ENCODE data around the gene NAA16.
"Not testable (repeated sequence)": the region's sequence is repeated elsewhere in the genome, so short reads cannot be mapped to it uniquely, and the experiment has no call there.

NAA16 gene

DNA sequence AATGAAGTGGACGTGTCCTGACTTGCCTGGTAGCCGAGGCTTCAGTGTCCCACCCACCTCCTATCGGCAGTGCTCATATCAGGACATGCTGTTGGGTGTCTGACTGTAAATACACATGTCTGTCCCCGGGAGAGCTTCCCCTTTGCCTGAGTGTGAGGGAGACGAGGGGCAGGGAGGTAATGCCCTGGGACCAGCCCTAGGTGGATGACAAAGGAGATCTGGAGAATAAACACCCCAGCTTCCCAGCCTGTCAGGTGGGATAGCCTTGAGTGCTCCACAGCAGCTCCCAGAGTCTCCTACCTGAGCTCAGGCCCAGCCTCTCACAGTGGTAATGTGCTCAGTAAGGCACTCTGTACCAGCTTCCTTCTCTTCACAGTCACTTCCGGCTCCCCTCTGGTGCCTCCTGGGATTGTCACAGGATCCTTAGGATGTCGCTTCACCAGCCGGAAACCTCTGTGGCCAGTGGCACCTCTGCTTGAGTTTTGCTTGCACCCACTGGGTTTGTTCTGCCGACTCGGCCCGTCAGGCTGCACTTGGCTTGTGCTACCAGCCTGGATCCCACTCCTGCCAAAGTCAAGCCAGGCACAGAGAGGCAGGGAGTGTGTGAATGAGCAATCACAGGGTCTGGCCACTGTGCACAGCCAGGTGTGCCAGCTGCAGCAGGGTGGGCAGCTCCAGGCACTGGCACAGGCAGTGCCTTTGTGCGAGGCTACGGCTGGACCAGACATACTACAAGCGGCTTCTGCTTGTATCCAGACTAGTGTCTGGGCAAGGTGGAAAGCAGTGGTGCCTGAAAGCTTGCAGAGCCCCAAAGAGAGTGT lies 91.8 kb downstream of the NAA16 start:
- no peak for DNase-seq (ENCODE audit: low read depth, low spot score)
- H3K27ac ChIP-seq, result no peak overlapping the region

- DNase-seq (ENCODE audit: low read depth, low spot score), result no peak
- H3K27ac ChIP-seq, result no peak overlapping the region
Observed at GRCh38 chr13:41403983-41404382, 92.9 kb downstream of the NAA16 start.

DNA sequence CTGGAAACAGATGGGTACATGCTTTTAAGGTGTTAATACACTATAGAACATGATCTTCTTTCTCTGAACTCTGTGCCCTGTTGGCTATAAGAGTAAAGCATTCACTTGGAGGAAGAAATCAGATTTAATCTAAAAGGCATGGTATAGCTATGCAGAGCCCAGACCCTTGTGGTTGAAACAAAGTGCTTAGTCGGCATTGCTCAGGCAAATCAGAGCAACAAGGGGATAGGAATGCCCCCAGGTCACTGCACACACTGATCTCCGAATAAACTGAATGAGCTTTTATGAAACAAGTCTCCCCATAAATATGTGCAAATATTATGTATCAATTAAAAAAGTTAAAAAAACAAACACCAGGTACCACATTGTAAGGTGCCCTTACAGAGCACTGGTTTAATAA lies 94.3 kb downstream of the NAA16 start:
- H3K27ac ChIP-seq, result no peak overlapping the region
- DNase-seq (ENCODE audit: low read depth, low spot score), result no peak

DNA sequence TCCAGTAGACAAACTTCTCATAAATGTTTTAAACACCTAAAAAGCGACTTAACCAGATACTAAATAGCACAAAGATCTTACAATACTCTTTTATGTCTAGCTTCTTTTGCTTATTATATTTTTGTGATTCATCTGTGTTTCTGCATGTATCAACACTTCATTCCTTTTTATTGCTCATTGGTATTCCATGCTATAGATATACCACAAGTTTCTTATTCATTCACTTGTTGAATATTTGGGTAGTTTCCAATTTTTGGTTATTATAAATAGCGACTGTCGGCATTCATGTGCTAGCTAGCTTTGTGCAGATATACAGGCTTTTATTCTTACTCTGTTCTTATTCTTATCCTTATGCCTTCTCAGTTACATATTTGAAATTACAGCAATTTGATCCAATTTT lies 96.3 kb downstream of the NAA16 start:
- peak; percentile 26 for DNase-seq (ENCODE audit: low read depth, low spot score)

DNA sequence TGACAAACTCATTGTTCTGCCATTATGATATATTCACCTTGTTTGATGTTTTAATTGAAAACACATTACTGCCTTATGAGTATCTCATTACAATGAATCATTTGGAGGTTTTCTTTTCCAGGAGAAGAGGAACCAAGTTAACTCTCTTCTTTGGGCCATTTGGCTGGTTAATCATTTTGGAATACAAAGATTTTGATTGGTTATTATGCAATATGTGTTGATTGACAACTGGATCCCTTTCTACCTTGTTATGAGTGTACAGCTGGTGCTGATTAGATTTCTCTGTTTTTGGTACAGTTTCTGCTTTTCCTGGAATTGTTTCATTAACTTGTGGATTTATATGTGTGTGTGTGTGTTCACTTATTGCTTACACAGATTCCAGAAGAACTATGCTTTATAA lies 97.1 kb downstream of the NAA16 start:
- DNase-seq (ENCODE audit: low read depth, low spot score), result no peak
- no peak overlapping the region for H3K27ac ChIP-seq

More for the DNA sequence above, 96.3 kb downstream of the NAA16 start:
- H3K27ac ChIP-seq, result no peak overlapping the region

GRCh38 chr13:41408746-41409145 lies 97.7 kb downstream of the NAA16 start:
- DNase-seq (ENCODE audit: low read depth, low spot score), result no peak
- H3K27ac ChIP-seq, result no peak overlapping the region

DNA sequence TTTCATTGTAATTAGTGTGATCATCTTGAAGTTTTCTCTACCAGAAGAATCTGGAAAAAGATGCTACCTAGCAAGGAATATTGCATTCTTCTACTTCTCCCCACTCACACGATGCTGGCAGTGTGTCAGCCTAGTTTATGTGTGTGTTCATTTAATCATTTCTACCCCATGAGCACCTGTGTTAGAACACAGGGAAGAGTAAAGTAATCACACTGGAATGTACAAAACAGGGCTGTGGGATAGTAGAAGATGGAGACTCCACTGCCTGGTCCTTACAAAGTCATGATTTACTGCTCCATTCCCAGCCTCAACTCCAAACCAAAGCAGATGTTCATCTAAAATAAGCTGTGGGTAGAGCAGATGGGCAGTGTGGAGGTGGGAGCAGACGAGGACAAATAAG lies 98.5 kb downstream of the NAA16 start:
- H3K27ac ChIP-seq, result no peak overlapping the region
- no peak for DNase-seq (ENCODE audit: low read depth, low spot score)

- H3K27ac ChIP-seq, result no peak overlapping the region
- no peak for DNase-seq (ENCODE audit: low read depth, low spot score)
Observed at GRCh38 chr13:41411060-41411459, 100.0 kb downstream of the NAA16 start.

- no peak overlapping the region for H3K27ac ChIP-seq
- no peak for DNase-seq (ENCODE audit: low read depth, low spot score)
Observed at GRCh38 chr13:41411522-41411921, 100.5 kb downstream of the NAA16 start.

DNA sequence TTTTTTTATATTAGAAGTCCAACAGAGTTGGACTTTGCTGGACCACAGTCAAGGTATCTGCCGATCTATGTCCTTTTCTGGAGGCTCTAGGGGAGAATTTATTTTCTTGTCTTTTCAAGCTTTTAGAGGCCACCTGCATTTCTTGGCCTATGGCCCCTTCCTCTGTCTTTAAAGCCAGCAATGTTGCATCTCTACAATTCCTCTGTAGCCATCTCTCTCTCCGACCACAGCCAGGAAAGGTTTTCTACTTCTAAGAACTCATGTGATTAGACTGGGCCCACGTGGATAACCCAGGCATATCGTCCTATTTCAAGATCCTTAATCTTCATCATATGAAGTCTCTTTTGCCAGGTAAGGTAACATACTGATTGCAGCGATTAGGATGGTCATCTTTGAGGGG lies 102.8 kb downstream of the NAA16 start:
- no peak overlapping the region for H3K27ac ChIP-seq
- no peak for DNase-seq (ENCODE audit: low read depth, low spot score)

- H3K27ac ChIP-seq, result no peak overlapping the region
- DNase-seq (ENCODE audit: low read depth, low spot score), result no peak
Observed at GRCh38 chr13:41416276-41416675, 105.2 kb downstream of the NAA16 start.

DNA sequence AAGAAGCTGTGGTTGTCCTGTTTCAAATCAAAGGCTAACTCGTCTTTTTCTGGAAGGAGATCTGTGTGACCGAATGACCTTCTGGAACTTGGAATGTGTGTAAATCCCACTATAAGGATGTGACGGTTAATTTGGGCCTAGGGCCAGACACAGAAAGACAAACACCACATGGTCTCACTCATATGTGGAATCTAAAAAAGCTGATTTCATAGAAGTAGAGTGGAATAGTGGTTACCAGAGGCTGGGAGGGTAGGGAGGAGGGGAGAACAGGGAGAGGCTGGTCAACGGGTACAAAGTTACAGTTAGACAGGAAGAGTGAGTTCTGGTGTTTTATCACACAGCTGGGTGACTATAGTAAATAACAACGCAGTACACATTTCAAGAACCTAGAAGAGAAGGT lies 107.0 kb downstream of the NAA16 start:
- no peak overlapping the region for H3K27ac ChIP-seq
- no peak for DNase-seq (ENCODE audit: low read depth, low spot score)

GRCh38 chr13:41418731-41419130 lies 107.7 kb downstream of the NAA16 start:
- DNase-seq (ENCODE audit: low read depth, low spot score), result no peak
- no peak overlapping the region for H3K27ac ChIP-seq

DNA sequence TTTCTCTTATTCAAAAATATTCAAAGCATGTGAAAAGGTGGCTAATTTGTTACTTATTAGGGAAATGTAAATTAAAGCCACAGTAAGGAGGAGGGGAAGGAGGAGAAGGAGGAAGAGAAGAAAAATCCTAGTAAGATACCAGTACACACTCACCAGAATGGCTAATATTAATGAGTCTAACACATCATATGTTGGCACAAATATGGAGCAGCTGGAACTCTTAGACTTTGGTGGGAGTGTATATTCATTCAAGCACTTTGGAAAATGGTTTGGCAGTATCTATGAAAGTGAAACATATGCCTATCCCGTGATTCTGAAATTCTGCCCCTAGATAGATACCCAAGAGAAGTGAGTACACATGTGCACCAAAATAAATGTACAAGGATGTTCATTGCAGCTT lies 108.1 kb downstream of the NAA16 start:
- DNase-seq (ENCODE audit: low read depth, low spot score), result no peak
- no peak overlapping the region for H3K27ac ChIP-seq

DNA sequence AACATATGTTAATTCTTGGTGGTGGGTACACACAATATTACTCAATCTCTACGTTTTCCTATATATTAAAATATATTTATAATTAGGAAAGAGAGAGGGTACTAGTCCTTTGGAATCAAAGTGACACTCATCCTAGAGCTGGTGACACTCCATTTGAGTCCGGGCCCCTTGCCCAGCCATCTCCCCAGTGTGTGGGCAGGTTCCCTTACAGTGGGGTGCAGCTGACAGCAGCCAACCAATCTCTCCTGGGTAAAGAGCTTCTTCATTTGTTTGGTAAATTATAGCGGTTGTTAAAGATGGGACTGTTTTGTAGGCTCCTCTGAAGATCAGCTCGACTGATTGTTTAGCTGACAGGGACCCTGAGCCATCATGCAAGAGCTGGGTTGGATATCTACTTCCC lies 109.1 kb downstream of the NAA16 start:
- no peak for DNase-seq (ENCODE audit: low read depth, low spot score)
- H3K27ac ChIP-seq, result no peak overlapping the region

DNA sequence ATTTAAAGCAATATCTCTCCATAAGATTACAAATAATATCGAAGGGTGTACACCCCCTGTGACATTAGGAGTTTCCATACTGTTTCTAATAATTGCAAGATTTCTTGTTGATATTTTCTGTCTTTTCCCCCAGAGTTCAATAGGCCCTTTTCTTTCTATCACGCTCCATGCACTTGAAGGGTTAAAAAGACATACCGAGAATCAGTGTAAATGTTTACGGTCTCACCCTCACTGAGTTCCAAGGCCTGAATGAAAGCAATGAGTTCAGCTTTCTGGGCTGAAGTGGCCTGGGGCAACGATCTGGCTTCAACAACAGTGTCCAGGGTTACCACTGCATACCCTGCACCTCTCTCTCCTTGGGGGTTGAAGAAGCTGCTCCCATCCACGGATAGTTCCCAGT lies 110.3 kb downstream of the NAA16 start:
- DNase-seq (ENCODE audit: low read depth, low spot score); H3K27ac ChIP-seq: not testable (repeated sequence)

DNA sequence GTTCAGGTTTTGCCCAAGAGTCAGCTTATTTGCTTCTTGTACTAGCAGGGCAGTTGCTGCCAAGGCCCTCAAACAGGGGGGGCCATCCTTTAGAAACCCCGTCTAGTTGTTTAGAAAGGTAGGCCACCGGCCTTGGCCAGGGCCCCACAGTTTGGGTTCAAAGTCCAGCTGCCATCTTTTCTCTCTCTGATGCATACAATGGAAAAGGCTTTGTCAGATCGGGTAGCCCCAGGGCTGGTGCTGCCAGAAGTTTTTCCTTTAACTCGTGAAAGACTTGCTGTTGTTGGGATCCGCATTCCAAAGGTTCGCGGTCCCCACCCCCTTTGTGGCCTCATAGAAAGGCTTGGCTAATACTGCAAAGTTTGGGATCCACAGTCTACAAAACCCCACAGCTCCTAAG lies 110.9 kb downstream of the NAA16 start:
- not testable (repeated sequence) for DNase-seq (ENCODE audit: low read depth, low spot score); H3K27ac ChIP-seq

- DNase-seq (ENCODE audit: low read depth, low spot score); H3K27ac ChIP-seq: not testable (repeated sequence)
Observed at GRCh38 chr13:41423259-41423658, 112.2 kb downstream of the NAA16 start.

DNA sequence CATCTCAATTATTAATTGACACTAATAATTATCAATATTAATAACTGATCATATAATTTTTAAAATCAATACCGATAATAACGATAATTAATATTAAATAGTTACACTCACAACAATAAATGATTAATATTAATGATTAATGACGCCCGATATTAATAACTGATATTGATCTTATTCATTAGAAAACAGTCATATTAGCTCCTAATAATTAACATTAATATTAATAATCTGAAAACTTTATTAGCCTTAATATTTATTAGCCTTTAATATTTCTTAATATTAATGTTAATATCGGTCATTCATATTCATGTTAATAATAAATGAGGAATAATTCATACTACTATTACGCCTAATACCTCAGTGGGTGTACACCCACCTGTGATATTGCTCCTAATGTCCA lies 113.6 kb downstream of the NAA16 start:
- H3K27ac ChIP-seq; DNase-seq (ENCODE audit: low read depth, low spot score): not testable (repeated sequence)

DNA sequence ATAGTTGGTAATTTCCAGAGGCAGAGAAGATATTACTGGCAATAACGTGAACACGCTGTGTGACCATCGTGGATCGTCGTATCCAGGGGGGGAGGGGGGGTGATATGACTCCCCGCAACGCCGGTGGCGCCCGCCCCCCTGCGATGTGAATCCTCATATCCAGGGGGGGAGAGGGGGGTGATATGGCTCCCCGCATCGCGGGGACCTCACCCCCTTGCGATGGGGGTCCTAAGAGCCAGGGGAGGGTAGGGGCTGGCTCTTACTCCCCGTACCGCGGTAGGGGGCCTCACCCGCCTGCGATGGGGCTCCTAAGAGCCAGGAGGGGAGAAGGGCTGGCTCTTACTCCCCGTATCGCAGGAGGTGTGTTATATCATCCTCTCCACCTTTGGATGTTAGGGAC lies 115.0 kb downstream of the NAA16 start:
- DNase-seq (ENCODE audit: low read depth, low spot score), result no peak
- H3K27ac ChIP-seq, result no peak overlapping the region

Data from epithelial cell of prostate (primary cell).